ENCODE data around the gene SMPD3. TPM values are rescaled to one million over a fixed set of nuclear protein-coding genes. Genes with fewer than 3 reads are reported as not detected.

Gene SMPD3
- total and polyA plus RNA-seq, 2 experiments from 2014 or later = 0.57 to 0.83 TPM

GRCh38 chr16:68331879-68332410 is 116.4 kb downstream of the SMPD3 start:
- Histone ChIP-seq H3K4me3 (no peak overlapping the region), H3F3A (replicated peaks; ENCODE audit: low read depth) (no peaks in the 10 kb centered on the region), H2AFZ (no peak overlapping the region), H3K27ac (ENCODE audit: low read depth) (no peak overlapping the region), H3K4me1 (ENCODE audit: insufficient read depth) (no peaks in the 10 kb centered on the region), H3K4me2 (no peak overlapping the region), H3K27me3 (ENCODE audit: insufficient read depth) (no peaks in the 10 kb centered on the region), H4K20me1 (replicated peaks; ENCODE audit: insufficient read depth) (no peaks in the 10 kb centered on the region), H3K36me3 (ENCODE audit: insufficient read depth) (peaks cover 13% of the 10 kb centered on the region; the same call in 1 of the 2 replicates), H3K79me2 (replicated peaks; ENCODE audit: insufficient read depth) (no peaks in the 10 kb centered on the region), H3K9me2 (ENCODE audit: insufficient read depth) (no peaks in the 10 kb centered on the region)
- H3K27me3 Mint-ChIP-seq (ENCODE audit: insufficient read depth, low read depth, poor library complexity) = no peaks in the 10 kb centered on the region
- H3K9me3 Mint-ChIP-seq = no peaks in the 10 kb centered on the region
- no peak for ATAC-seq
- no peak overlapping the region for H3K27ac Mint-ChIP-seq
- TF ChIP-seq REST (IDR thresholded peaks at IDR 0.05; ENCODE audit: unreplicated experiment) (no peak), CREB1 (CRISPR knock-in tag; IDR thresholded peaks at IDR 0.05; ENCODE audit: low read depth) (no peak), EZH2 (IDR thresholded peaks at IDR 0.05; ENCODE audit: low read depth, unreplicated experiment) (no peak), EZH2phosphoT487 (IDR thresholded peaks at IDR 0.05; ENCODE audit: unreplicated experiment) (no peak), NANOG (IDR thresholded peaks at IDR 0.05; ENCODE audit: borderline replicate concordance) (no peak), STAT1 (IDR thresholded peaks at IDR 0.05; ENCODE audit: unreplicated experiment) (no peak), ZNF114 (CRISPR knock-in tag; IDR thresholded peaks at IDR 0.05) (no peak), CTCF (conservative IDR thresholded peaks at IDR 0.05; ENCODE audit: low read depth in 2 of 2) (no peak), JUNB (IDR thresholded peaks at IDR 0.05; ENCODE audit: unreplicated experiment) (no peak), ZNF462 (CRISPR knock-in tag; IDR thresholded peaks at IDR 0.05) (no peak), ZNF331 (CRISPR knock-in tag; IDR thresholded peaks at IDR 0.05; ENCODE audit: low read depth) (no peak), ETS1 (IDR thresholded peaks at IDR 0.05) (no peak), POLR2AphosphoS5 (IDR thresholded peaks at IDR 0.05; ENCODE audit: low read depth) (no peak)
- H3K4me1 Mint-ChIP-seq = peaks cover 3% of the 10 kb centered on the region; the same call in 1 of the 3 replicates
- no peak for DNase-seq (ENCODE audit: low spot score)
- H3K36me3 Mint-ChIP-seq (ENCODE audit: low read depth) = peaks cover 31% of the 10 kb centered on the region
- H3K4me3 Mint-ChIP-seq = no peak overlapping the region
